Right ventricle myocardium inferior (tissue), 1 donor: Measurements from ENCODE around the gene HK1. TPM values are rescaled to one million over a fixed set of nuclear protein-coding genes. Genes with fewer than 3 reads are reported as not detected.
A peak's percentile ranks its signal among the peaks of the same experiment; 100 is the strongest.

Experiments used
- ATAC-seq: fragments of 200-7000 bp; cut with Tn5 transposase; one replicate; pipeline ENCODE4 v1.9.1; 2020; ENCODE audit warnings: mild to moderate bottlenecking, moderate library complexity
- DNase-seq: peaks from one replicate; pipeline ENCODE4 v3.0.0; 2021; ENCODE audit errors: missing footprints
- intact Hi-C: fragments of 100-400 bp; cut with DNase I; formaldehyde crosslinking; loops from one replicate; pipeline ENCODE4 v1.11.0; 2022
- total RNA-seq: library from RNA; stranded (reverse); fragmentation: NEBNext Ultra II Directional; extraction: Animal tissue kit (Norgen Biotek cat#: 25700); gene quantifications from one replicate; pipeline ENCODE4 v1.2.1, GENCODE V29; 2021
- donor health status: DM: no; HTN: yes; CAD: no; lungs with severe emphysema.

HK1 gene
- total RNA-seq, 1 donor from 2014 or later = 186 TPM

DNA sequence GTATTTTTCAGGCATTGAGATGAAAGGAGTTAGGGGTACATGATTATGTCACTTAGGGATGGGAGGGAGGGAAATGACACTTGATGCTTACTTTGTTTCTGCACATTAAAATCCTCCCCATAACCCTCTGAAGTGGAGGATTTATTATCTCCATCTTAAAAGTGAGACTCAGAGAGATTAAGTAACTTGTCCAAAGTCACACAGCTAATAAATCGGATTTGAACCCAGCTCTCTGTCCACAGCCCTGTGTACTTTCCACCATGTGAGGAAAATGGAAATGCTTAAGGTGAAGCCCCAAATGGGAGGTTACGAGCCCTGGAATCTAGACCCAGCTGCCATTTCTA, 58.6 kb downstream of the HK1 start:
- intact Hi-C loops = no loop called here
- DNase-seq = no peak
- no peak for ATAC-seq

DNA sequence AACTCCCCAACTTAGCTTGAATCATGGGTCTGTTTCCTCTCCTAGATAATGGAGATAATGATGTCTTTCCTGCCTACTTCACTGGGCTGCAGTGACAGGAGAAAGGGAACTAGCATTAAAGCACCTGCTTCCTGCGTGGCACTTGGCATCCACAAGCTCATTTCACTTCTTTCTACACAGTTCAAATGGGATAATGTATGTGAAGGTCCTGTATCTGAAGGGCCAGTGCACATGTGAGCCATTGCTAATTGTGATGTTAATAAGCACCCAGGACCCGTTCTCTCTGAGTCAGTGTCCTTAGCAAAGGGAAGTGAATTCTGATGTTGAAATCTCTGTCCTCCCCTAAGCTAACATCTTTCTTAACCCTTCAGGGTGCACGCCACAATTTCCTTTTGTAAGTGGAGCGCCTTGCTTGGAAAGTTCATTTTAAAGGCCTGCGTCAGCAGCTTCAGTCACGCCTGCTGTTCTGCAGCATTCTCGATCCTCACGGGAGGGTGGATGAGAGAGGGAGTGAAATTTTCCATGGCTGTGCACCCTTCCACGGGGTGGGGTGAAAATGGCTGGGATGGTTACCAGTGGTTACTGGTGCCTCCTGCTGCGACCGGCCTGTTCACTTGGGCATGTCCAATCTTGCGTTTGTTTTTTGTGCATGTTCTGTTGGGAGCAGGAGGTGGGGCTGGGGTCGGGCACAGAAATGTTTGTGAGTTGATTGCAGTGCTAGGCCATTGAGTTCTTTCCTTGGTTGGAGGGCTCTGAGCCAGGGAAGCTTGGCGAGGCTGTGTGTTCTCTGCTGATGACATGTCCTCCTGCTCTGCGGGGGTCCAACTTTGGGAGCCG, 59.2 kb downstream of the HK1 start:
- peak; percentile 72 for ATAC-seq
- intact Hi-C loops = no loop called here

GRCh38 chr10:69338133-69338456, 59.8 kb downstream of the HK1 start:
- ATAC-seq (no peak), DNase-seq (peak; percentile 69)
- intact Hi-C loops = no loop called here

More for the DNA sequence above, 59.2 kb downstream of the HK1 start:
- peak; percentile 78 for DNase-seq

- DNase-seq (no peak), ATAC-seq (no peak)
- intact Hi-C loops = no loop called here
Observed at GRCh38 chr10:69338547-69339450, 60.5 kb downstream of the HK1 start.

DNA sequence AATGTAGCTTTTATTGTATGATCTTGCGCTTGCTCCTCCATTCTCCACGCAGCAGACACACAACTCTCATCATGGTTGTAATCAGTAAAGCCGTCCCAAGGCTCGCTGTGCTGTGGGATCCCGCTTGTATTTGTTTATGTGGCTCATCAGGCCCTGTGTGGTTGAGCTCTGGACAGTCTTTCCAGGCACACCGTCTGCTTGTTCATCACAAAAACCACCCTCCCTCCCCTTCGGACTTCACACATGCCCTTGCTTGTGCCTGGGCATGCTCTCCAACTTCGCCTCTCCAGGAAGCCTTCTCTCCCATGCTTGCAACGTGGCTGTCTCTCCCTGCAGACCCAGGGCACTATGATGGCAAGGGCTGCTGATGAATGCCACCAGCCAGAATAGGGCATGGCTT, 62.4 kb downstream of the HK1 start:
- intact Hi-C loops = no loop called here
- ATAC-seq (no peak), DNase-seq (no peak)

- DNase-seq (no peak), ATAC-seq (no peak)
- intact Hi-C loops = no loop called here
Observed at GRCh38 chr10:69343905-69344304, 65.6 kb downstream of the HK1 start.

GRCh38 chr10:69344591-69345252, 66.4 kb downstream of the HK1 start:
- DNase-seq (no peak), ATAC-seq (no peak)
- intact Hi-C loops = no loop called here

DNA sequence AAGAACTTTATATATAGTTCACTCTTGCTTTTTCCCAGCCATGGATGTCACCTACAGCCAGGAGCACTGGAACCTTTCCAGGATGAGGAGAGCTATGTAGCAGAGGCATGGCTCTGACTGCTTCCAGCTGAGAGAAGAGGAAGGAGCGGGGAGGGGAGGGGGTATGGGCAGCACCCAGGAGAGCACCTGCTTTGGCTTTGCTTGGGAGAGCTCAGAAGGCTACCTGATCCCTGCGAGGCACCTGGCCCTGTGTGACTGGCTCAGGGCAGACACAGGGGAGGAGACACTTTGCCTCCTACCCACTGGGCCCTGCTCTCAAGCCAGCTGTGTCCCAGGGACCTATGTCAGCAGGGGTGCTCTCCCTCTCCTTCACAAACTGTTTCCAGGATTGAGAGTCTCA, 67.1 kb downstream of the HK1 start:
- ATAC-seq (peak; percentile 61), DNase-seq (no peak)
- intact Hi-C loops = no loop called here

DNA sequence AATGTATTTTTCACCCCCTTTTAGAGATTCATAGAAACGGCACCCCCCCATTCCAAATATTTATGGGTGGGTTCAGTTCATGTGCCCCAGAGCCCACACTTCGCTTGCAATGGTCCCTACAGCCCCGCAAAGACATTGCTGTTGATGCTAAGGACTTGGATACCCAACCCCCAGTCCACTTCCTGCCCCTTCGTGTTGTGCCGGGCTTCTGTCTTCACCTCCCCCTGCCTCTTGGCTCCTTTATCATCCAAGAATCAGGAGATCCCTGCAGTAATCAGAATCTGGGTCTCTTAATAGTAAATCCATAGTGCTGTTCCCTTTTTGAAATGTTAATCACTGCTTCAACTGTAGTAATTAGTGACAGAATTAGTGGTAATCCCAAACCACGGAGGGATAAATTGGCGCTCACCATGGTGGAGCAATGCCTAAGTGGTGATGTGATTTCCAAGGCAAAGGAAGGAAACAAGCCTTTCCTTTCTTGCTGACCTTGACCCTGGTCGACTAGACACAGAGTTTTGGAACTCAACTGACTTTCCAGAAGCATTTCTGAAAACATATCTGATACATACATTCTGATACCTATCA, 67.7 kb downstream of the HK1 start:
- no peak for DNase-seq
- intact Hi-C loops = no loop called here
- ATAC-seq = no peak

GRCh38 chr10:69346776-69347175, 68.5 kb downstream of the HK1 start:
- DNase-seq (no peak), ATAC-seq (no peak)
- intact Hi-C loops = no loop called here

GRCh38 chr10:69348816-69349541, 70.7 kb downstream of the HK1 start:
- DNase-seq (peak; percentile 80), ATAC-seq (peak; percentile 60)
- intact Hi-C loops = no loop called here

GRCh38 chr10:69349542-69349888, 71.2 kb downstream of the HK1 start:
- DNase-seq = no peak
- ATAC-seq = no peak
- intact Hi-C loops = no loop called here

GRCh38 chr10:69351589-69351988, 73.3 kb downstream of the HK1 start:
- ATAC-seq = no peak
- intact Hi-C loops = no loop called here
- no peak for DNase-seq

- no peak for ATAC-seq
- no peak for DNase-seq
- intact Hi-C loops = no loop called here
Observed at GRCh38 chr10:69352569-69353264, 74.4 kb downstream of the HK1 start.

DNA sequence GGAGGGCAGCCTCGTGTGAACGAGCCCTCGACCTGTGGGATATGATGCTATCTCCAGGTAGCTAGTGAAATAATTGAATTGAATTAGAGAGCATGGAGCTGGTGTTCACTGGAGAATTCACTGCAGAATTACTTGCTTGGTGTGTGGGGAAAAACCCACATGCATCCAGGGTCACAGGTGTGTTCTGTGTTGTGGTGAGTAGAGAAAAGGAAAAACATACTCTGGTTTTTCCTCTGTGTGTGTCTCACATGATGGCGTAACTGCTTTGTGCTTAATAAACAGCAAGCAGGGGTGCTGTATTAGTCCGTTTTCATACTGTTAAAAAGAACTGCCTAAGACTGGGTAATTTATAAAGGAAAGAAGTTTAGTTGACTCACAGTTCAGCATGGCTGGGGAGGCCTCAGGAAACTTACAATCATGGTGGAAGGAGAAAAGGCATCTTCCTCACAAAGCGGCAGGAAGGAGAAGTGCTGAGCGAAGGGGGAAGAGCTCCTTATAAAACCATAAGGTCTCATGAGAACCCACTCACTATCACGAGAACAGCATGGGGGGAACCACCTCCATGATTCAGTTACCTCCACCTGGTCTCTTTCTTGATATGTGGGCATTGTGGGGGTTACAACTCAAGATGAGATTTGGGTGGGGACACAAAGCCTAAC, 75.8 kb downstream of the HK1 start:
- no peak for DNase-seq
- ATAC-seq = no peak
- intact Hi-C loops = no loop called here

- ATAC-seq = no peak
- DNase-seq = no peak
- intact Hi-C loops = no loop called here
Observed at GRCh38 chr10:69356187-69356586, 77.9 kb downstream of the HK1 start.

DNA sequence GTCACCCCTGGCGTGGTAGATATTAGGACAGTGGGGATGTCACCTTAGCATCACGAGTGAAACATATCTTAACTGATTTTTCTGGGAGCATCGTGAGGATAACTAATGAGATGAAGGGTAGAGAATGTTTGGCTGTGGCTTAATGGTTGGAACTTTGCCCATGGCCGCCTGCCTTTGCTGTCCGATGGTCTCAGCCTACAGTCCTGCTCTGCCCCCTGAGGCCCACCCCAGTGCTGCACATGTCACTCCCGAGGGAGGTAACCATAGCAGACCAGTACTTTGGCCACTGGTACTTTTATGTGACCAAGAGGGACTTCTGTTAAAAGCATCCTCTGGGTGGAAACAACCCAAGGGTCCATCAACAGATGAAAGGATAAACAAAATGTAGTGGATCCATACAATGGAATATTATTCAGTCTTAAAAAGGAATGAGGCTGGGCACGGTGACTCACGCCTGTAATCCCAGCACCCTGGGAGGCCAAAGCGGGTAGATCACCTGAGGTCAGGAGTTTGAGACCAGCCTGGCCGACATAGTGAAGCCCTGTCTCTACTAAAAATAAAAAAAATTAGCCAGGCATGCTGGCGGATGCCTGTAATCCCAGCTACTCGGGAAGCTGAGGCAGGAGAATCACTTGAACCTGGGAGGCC, 80.0 kb downstream of the HK1 start:
- intact Hi-C loops = no loop called here
- DNase-seq = no peak
- no peak for ATAC-seq
